ENCODE measurements around the gene PRDM15. TPM values are rescaled to one million over a fixed set of nuclear protein-coding genes. Genes with fewer than 3 reads are reported as not detected.

Gene PRDM15
- polyA plus RNA-seq, 3 donors: 5.4 to 5.7 (median 5.4) TPM

DNA sequence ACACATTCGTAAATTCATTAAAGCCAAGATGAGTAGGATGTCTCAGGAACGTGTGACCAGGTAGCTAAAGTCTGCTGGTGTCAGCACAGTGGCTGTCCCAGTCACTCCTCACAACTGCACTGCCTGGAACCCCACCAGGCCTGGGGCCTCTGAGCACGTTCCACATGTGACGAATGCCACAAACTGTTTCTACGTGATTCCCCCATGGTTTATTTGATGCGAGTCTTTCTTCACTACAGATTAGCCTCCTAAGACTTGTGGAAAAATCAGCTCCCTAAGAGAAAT is 33.2 kb downstream of the PRDM15 start:
- no peak for DNase-seq (ENCODE audit: low read depth in 3 of 3, low spot score in 2 of 3)

GRCh38 chr21:41845310-41846032 is 33.7 kb downstream of the PRDM15 start:
- no peak for DNase-seq (ENCODE audit: low read depth in 3 of 3, low spot score in 2 of 3)

DNA sequence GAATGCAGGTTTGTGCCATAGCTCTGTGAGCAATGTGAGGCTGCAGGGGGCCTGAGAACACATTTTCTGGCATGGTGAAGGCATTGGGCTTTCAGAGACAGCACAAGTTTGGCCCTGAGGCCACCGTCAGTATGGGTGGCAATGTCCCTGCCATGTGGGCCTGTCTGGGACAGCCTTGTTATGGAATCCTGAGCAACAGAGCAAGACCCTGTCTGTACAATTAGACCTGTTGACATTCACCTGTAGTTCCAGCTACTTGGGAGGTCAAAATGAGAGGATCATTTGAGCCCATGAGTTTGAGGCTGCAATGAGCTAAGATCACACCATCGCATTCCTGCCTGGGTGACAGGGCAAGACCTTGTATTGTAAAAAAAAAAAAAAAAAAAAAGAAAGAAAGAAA is 35.6 kb downstream of the PRDM15 start:
- no peak for DNase-seq (ENCODE audit: low read depth in 3 of 3, low spot score in 2 of 3)

- no peak for DNase-seq (ENCODE audit: low read depth in 3 of 3, low spot score in 2 of 3)
These were observed 38.3 kb downstream of the PRDM15 start for GRCh38 chr21:41840880-41841279.

- no peak for DNase-seq (ENCODE audit: low read depth in 3 of 3, low spot score in 2 of 3)
These were observed 39.6 kb downstream of the PRDM15 start for GRCh38 chr21:41839387-41840000.

GRCh38 chr21:41837756-41838297 is 41.3 kb downstream of the PRDM15 start:
- no peak for DNase-seq (ENCODE audit: low read depth in 3 of 3, low spot score in 2 of 3)

DNA sequence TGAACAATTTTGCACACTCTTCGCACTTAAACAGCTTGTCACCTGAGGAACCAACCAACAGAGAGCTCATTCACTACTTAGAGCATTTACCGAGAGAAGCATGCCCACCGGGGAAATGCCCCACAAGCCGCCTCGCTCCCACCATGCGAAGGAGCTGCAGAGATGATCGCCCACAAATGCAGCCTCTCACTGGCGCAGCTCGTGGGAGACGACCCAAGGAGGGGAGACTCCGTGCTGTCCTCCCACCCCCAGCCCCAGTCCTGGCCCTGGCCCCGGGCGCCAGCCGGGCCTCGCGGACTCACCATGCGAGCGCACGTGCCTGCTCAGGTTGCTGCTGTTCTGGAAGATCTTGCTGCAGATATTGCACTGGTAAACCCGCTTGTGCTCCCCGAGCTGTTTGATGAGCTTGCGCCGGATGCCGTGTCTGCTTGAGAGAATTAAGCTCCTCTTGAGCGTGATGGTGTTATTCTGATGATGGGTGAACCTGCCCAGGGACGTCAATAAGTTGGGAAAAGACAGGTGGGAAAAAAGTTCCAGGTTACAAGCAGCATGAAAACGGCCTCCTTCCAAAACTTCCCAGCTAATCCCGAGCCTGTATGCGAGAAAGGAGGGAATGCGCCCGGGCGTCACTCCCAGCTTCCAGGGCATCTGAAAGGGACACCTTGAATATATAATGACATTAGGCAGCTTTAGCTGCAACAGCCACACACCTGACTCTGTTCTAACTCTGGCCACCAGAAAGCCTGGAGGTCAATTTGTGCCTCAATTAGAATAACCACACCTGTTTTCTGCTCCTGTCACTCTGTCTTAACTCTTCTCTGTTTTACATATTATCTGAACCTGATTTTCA is 42.8 kb downstream of the PRDM15 start:
- no peak for DNase-seq (ENCODE audit: low read depth in 3 of 3, low spot score in 2 of 3)

- no peak for DNase-seq (ENCODE audit: low read depth in 3 of 3, low spot score in 2 of 3)
These were observed 43.4 kb downstream of the PRDM15 start for GRCh38 chr21:41835711-41836154.

DNA sequence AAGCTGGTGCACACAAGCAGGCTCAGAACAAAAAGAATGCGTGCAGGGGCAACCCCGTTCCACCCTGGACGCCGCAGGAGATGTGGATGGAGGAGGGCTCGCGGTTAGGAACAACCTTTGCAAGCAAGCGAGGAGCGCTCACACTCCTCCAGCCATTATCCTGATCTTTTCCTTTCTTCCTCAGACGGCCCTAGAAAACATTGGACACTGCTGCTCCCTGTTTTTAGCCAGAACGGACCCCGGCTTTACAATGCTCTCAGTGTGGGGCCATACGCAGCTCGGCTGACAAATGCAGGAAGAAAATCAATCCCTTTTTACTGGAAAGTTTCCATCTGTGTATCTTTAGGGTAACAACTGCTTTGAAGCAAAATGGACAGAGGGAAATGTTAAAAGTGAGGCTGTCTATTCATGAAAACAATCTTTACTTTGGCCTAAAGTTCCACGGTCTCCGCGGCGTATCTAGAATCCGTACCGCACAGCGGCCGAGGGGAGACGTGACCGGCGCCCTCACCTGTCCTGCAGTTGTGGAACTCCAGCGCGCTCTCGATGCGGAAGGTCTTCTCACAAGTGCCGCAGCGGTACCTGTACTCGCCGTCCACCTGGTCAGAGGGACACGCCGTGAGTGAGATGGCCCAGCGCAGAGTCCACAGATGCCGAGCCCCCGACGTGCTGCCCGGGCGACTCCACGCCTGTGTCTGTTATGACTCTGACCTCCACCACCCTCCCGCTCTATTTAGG is 44.0 kb downstream of the PRDM15 start:
- DNase-seq (ENCODE audit: low read depth in 3 of 3, low spot score in 2 of 3): no peak

DNA sequence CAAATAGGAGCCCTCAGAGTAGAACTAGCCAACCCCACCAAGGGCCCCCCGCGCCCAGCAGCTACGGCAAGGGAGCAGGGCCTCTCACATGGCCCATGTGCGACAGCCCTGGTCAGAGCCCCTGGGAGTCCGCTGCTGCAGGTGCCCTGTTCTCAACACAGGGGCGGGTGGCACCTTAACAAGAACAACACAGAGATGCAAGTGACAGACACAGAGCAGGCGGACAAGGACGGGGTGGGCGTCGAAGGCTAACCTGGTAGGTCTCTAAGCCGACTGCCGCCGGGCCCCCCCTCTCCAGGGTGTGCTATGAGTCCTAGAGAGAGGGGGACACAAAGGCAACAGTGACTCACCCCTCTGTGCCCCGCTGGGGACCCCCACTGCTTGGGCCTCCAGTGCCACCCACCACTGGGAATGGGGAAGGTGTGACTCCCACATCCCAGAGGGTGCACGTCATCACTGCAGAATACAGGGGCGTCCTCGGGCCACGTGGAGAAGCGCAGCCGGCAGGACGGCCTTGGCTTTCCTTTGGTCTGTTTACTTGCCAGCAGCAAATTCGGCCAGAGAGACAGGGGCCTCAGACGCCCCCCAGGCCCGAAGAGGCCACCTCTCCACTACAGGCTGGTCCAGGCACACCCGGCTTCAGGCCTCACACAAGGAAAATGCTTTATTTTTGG is 44.8 kb downstream of the PRDM15 start:
- no peak for DNase-seq (ENCODE audit: low read depth in 3 of 3, low spot score in 2 of 3)

DNA sequence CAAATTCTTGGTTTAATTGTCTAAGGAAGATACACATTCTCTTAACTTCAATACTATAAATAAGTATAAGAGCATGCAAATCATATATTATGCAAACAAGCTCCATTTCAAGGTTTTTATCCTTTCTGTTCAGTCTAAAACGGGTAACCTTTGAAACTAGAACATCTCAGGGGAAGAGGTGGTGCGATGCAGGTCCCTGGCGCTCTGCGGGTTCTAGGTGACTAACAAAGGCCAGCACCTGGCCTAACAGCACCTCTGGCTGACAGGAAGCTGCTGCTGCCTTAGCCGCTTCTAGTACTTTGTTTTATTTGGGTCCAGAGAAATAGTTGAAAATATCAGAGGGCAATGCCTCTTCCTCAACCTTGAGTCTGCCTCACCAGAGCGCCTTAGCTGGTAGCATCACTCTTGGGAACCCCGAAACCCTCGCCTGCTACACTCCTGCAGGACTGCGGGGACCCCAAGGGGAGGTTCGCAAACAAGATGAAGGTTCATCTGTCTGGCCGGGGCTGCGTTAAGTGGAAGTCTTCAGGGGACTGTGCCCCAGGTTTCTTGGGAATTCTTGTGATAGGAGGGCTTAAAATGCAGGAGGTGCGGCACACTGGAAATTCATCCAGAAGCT is 45.5 kb downstream of the PRDM15 start:
- no peak for DNase-seq (ENCODE audit: low read depth in 3 of 3, low spot score in 2 of 3)

- no peak for DNase-seq (ENCODE audit: low read depth in 3 of 3, low spot score in 2 of 3)
These were observed 46.3 kb downstream of the PRDM15 start for GRCh38 chr21:41832596-41833496.

DNA sequence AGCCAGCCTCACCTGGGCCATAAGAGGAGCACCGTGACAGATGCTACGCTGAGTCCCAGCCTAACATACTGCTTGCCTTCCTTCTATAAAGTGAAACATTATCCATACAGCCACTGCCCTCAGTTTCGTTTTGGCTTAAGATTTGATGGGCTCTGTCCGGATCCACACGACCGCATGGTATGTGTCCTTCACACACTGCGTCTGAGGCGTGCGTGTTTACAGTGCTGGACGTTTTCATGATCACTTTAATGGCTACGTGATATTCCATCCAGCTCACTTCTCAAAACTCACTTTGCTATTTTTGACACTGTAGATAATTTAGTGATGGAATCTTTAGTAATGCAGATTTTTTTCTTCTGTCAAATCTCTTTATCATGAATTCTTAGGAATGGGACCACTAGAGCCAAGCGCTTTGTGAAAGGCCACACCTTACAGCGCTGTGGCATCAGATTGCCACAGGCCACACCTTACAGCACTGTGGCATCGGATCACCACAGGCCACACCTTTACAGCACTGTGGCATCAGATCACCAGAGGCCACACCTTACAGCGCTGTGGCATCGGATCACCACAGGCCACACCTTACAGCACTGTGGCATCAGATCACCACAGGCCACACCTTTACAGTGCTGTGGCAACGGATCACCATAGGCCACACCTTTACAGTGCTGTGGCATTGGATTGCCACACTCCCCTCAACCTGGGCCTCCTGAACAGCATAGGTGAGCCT is 47.1 kb downstream of the PRDM15 start:
- no peak for DNase-seq (ENCODE audit: low read depth in 3 of 3, low spot score in 2 of 3)

- DNase-seq (ENCODE audit: low read depth in 3 of 3, low spot score in 2 of 3): no peak
These were observed 47.7 kb downstream of the PRDM15 start for GRCh38 chr21:41831453-41831831.

DNA sequence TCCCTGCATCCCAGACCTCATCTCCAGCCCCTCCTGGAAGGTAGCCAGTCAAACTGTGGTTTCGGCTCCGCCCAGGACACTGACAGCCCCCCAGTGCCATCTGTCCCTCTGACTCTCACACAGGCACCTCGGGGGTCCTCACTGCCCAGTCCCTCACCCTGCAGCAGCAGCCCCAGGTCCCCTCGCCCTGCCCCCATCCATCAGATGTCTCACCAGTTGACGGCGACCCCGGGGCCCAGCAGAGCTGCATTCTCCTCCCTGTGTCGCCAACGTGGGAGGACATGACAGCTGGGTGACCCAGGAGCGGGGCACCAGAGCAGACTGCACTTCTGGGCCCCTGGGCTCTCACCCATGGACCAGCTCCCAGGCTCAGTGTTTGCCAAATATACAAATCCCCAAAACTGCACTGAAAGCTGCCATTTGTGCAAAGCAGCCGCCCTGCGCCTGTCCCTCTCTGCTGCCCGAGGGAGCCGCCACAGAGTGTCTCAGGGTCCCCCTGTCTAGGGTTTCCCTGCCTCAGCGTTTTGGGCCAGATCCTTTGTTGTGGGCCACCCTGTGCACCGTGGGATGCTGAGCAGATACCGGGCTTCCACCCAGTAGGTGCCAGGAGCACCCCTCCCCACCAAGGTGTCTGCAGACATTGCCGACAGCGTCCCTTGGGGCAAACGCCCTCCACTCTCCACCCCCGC is 48.2 kb downstream of the PRDM15 start:
- DNase-seq (ENCODE audit: low read depth in 3 of 3, low spot score in 2 of 3): no peak

DNA sequence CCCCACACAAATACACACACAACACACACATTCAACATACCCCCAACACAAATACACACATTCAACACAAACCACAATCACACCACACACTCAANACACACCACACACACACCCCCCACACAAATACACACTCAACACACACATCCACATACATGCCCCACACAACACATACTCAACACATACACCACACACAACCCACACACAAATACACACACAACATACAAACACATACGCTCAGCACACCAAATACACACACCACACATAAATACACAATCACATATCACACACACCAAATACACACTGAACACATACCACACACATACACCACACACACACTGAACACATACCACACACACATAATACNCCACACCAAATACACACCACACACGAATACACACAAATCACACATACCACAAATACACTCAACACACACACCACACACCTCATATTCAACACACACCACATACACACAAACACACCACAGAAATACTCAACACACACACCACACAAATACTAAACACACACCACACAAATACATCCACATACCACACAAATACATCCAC is 48.9 kb downstream of the PRDM15 start:
- DNase-seq (ENCODE audit: low read depth in 3 of 3, low spot score in 2 of 3): no peak

DNA sequence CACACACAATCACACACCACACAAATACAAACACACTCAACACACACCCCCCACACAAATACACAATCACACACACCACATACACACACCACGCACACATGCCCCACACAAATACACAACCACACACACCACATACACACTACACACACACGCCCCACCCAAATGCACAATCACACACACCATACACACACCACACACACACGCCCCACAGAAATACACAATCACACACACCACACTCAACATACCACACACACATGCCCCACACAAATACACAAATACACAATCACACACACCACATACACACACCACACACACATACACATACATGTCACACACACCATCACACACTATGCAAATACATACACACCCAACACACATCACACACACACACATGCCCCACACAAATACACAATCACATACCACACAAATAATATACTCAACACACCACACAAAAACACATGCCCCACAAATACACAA is 50.2 kb downstream of the PRDM15 start:
- no peak for DNase-seq (ENCODE audit: low read depth in 3 of 3, low spot score in 2 of 3)
